Calu3 (cell line): ENCODE data around the gene APP. TPM values are rescaled to one million over a fixed set of nuclear protein-coding genes. Genes with fewer than 3 reads are reported as not detected.

ENCODE experiments used
- BruUV-seq: library from RNA; stranded (reverse); fragments of 400-500 nt; replicated peaks from 2 replicates; lab custom pipeline; 2021; lab: Mats Ljungman, UMichigan
- CTCF ChIA-PET: fragments of 300-600 bp; sonication (Branson Sonifier 250); formaldehyde crosslinking; loops from one replicate; lab custom pipeline; 2022; ENCODE audit warnings: antibody characterized with exemption; lab: Charles Lee
- DNase-seq: peaks from one replicate; pipeline ENCODE4 v3.0.0; 2022
- H3K27ac Mint-ChIP-seq: one replicate; pipeline ENCODE4 v1.8.0; 2022; ENCODE audit warnings: mixed read lengths; ENCODE audit not compliant: unreplicated experiment
- H3K27me3 Mint-ChIP-seq: one replicate; pipeline ENCODE4 v1.8.0; 2022; ENCODE audit warnings: mixed read lengths; ENCODE audit not compliant: unreplicated experiment
- H3K36me3 Mint-ChIP-seq: one replicate; pipeline ENCODE4 v1.8.0; 2022; ENCODE audit warnings: mild to moderate bottlenecking, moderate library complexity, mixed read lengths; ENCODE audit not compliant: insufficient read depth, unreplicated experiment
- H3K4me1 Mint-ChIP-seq: one replicate; pipeline ENCODE4 v1.8.0; 2022; ENCODE audit warnings: mild to moderate bottlenecking, low read depth, mixed read lengths; ENCODE audit not compliant: unreplicated experiment
- H3K4me3 Mint-ChIP-seq: one replicate; pipeline ENCODE4 v1.8.0; 2022; ENCODE audit warnings: mild to moderate bottlenecking, low read depth, moderate library complexity, mixed read lengths; ENCODE audit not compliant: unreplicated experiment
- H3K9me3 Mint-ChIP-seq: one replicate; pipeline ENCODE4 v1.8.0; 2022; ENCODE audit warnings: low read depth, mixed read lengths; ENCODE audit not compliant: unreplicated experiment
- intact Hi-C: fragments of 100-400 bp; cut with micrococcal nuclease; formaldehyde crosslinking; loops from one replicate; pipeline ENCODE4 v1.10.0; 2022; ENCODE audit not compliant: unreplicated experiment
- total RNA-seq: library from RNA; stranded (reverse); gene quantifications from 2 replicates; pipeline ENCODE4 v1.2.3, GENCODE V29; 2022
- TF ChIP-seq, protein P1 (sequence below): fragments of 200-600 bp; IDR thresholded peaks from one replicate; pipeline ENCODE4 v1.8.0; 2022; ENCODE audit warnings: antibody characterized with exemption; ENCODE audit not compliant: unreplicated experiment

APP gene
- total RNA-seq, 1 experiment from 2014 or later: 566 TPM

DNA sequence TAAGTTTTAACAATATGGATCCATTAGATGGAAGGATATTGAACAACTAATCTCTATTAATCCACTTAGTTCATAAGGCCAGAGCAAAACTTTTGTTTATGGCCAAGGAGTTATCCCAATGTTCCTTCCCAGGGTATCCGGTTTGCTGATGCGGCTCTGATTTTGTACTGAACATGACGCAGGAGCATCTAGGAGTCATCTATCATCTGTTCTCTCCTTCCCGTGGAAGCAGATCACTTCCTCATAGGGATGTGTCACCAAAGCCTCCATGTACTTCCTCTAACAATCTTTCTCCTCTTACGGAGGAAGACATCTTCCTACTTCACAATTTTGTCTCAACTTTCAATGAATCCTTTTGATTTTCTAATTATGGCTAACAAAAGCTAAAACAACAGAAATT, 206.6 kb downstream of the APP start:
- Mint-ChIP-seq H3K9me3 (no peaks in the 10 kb centered on the region), H3K27me3 (no peaks in the 10 kb centered on the region), H3K4me3 (no peak overlapping the region), H3K36me3 (peaks cover 10% of the 10 kb centered on the region), H3K4me1 (peaks cover 22% of the 10 kb centered on the region), H3K27ac (peak overlapping the region; percentile 60)
- no peak for DNase-seq
- intact Hi-C loops: no loop called here
- CTCF ChIA-PET: no interaction called here
- TF ChIP-seq, protein P1, sequence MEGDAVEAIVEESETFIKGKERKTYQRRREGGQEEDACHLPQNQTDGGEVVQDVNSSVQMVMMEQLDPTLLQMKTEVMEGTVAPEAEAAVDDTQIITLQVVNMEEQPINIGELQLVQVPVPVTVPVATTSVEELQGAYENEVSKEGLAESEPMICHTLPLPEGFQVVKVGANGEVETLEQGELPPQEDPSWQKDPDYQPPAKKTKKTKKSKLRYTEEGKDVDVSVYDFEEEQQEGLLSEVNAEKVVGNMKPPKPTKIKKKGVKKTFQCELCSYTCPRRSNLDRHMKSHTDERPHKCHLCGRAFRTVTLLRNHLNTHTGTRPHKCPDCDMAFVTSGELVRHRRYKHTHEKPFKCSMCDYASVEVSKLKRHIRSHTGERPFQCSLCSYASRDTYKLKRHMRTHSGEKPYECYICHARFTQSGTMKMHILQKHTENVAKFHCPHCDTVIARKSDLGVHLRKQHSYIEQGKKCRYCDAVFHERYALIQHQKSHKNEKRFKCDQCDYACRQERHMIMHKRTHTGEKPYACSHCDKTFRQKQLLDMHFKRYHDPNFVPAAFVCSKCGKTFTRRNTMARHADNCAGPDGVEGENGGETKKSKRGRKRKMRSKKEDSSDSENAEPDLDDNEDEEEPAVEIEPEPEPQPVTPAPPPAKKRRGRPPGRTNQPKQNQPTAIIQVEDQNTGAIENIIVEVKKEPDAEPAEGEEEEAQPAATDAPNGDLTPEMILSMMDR: no peak
- no TSS peak for BruUV-seq

DNA sequence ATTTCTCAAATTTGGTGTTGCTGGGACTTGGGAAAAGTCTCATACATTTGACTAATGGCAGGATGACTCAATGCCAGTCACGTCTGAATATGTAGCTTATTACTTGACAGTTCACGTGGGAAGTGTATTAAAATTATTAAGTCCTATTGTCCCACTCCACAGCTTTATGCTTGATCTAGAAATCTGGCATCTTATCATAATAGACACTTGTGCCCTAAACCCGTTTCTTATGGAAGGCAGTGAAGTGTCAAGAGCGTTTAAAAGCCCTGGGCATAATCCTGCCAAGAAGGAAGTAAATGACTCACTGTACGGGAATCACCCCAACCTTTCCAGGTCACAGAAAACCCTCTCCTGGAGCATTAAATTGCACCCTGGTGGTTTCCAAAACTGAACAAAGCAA, 207.4 kb downstream of the APP start:
- Mint-ChIP-seq H3K27ac (peak overlapping the region; percentile 60), H3K36me3 (peaks cover 10% of the 10 kb centered on the region), H3K27me3 (no peaks in the 10 kb centered on the region), H3K4me1 (peaks cover 22% of the 10 kb centered on the region), H3K4me3 (no peak overlapping the region), H3K9me3 (no peaks in the 10 kb centered on the region)
- CTCF ChIA-PET: no interaction called here
- intact Hi-C loops: no loop called here
- peak; percentile 55 for DNase-seq
- BruUV-seq: no TSS peak
- TF ChIP-seq, protein P1: no peak

DNA sequence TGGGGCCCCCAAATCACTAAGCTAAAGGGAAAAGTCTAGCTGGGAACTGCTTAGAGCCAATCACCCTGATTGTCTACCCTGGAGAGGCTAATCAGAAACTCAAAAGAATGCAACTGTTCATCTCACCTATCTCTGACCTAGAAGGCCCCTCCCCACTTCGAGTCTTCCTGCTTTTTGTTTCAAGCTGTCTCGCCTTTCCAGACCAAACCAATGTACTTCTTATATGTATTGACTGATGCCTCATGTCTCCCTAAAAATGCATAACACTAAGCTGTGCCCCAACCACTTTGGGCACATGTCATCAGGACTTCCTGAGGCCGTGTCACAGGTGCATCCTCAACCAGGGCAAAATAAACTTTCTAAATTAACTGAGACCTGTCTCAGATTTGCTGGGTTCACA, 209.5 kb downstream of the APP start:
- no peak for DNase-seq
- no peak overlapping the region for H3K4me3 Mint-ChIP-seq
- H3K4me1 Mint-ChIP-seq: peaks cover 17% of the 10 kb centered on the region
- H3K27me3 Mint-ChIP-seq: no peaks in the 10 kb centered on the region
- TF ChIP-seq, protein P1: no peak
- no TSS peak for BruUV-seq
- no peaks in the 10 kb centered on the region for H3K9me3 Mint-ChIP-seq
- peaks cover 13% of the 10 kb centered on the region for H3K36me3 Mint-ChIP-seq
- intact Hi-C loops: no loop called here
- CTCF ChIA-PET: no interaction called here
- no peak overlapping the region for H3K27ac Mint-ChIP-seq

DNA sequence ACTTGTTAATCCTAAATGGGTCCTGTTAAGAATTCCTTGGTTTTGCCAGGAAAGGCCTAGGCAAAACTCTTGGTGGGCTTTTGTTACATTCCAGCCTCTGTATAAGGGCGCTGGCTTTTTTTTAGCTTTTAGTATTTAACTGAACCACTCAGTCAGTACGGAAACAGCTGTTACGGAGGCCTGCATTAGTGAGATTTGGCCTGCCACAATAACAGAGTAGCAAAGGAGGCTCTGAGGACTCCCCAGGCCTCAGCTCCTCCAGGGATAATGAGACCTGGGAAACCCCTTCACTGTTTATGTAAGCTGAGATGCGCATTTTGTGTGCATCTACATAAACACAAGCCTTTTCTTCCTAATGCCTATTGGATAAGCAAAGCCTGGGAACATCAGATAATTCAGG, 210.2 kb downstream of the APP start:
- DNase-seq: no peak
- BruUV-seq: no TSS peak
- TF ChIP-seq, protein P1: no peak
- no peaks in the 10 kb centered on the region for H3K27me3 Mint-ChIP-seq
- H3K27ac Mint-ChIP-seq: no peak overlapping the region
- H3K4me1 Mint-ChIP-seq: peaks cover 17% of the 10 kb centered on the region
- CTCF ChIA-PET: no interaction called here
- no peaks in the 10 kb centered on the region for H3K9me3 Mint-ChIP-seq
- no peak overlapping the region for H3K4me3 Mint-ChIP-seq
- intact Hi-C loops: no loop called here
- H3K36me3 Mint-ChIP-seq: peaks cover 11% of the 10 kb centered on the region

DNA sequence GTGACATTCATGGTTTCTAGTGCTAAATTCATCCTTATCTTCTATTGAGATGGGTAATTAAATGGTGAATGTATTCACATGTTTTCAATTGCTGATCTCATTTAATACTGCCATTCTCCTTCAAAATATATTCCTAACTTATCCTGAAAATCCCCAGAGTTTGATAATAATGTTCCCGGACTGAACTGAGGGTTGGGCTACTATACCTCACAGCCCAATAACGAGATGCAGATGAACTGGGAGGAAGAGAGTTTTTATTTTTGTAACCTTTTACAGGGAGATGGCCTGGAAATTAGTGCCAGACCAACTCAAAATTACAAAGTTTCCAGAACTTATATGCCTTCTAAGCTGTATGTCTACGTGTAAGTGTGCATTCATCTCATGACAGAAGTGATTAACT, 210.8 kb downstream of the APP start:
- Mint-ChIP-seq H3K4me3 (no peak overlapping the region), H3K36me3 (peaks cover 9% of the 10 kb centered on the region), H3K9me3 (no peaks in the 10 kb centered on the region), H3K27me3 (no peaks in the 10 kb centered on the region), H3K27ac (no peak overlapping the region), H3K4me1 (peaks cover 17% of the 10 kb centered on the region)
- TF ChIP-seq, protein P1: no peak
- intact Hi-C loops: no loop called here
- no peak for DNase-seq
- BruUV-seq: no TSS peak
- CTCF ChIA-PET: no interaction called here
